ENCODE data around the gene KCNC3. TPM values are rescaled to one million over a fixed set of nuclear protein-coding genes. Genes with fewer than 3 reads are reported as not detected.

Gene KCNC3
- total RNA-seq, 1 experiment from 2014 or later: 17.3 TPM

DNA sequence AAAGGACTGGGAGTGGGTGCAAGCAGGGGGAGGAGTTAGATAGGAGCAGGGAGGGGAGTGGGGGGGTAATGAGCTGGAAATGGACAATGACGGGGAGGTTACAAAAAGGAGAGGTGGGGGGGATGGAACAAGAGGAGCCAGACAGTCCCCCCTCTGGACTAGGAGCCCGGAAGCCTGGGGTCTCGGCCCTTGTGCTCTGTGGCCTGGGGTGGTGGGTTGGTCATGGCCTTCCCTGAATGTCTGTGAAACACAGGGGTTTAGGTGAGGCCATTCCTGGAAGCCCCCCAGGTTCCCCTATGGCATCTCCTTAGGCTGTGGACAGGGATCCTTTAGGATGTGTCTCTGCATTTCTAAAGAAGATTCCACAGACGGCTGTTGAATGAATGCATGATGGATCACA is 12.1 kb downstream of the KCNC3 start:
- Mint-ChIP-seq H3K4me3 (no peak overlapping the region), H3K9me3 (no peaks in the 10 kb centered on the region), H3K27me3 (ENCODE audit: low read depth) (peaks cover 8% of the 10 kb centered on the region), H3K4me1 (peaks cover 21 to 40% of the 10 kb centered on the region in 2 experiments), H3K27ac (no peak overlapping the region), H3K36me3 (ENCODE audit: insufficient read depth in 1 of 3, low read depth in 3 of 3) (peaks cover 14 to 33% (median 21%) of the 10 kb centered on the region in 3 experiments; a peak in 6 of 7 replicates)
- Histone ChIP-seq H3T11ph (ENCODE audit: low read length) (no peak overlapping the region), H4K91ac (ENCODE audit: insufficient read length, low read depth, low read length) (no peak overlapping the region), H3K4ac (ENCODE audit: low read depth, low read length) (no peak overlapping the region), H3K56ac (ENCODE audit: insufficient read length, low read depth, low read length) (no peak overlapping the region), H2BK5ac (ENCODE audit: insufficient read length, low read length) (no peak overlapping the region), H2BK15ac (ENCODE audit: low read depth, low read length) (no peak overlapping the region), H2BK20ac (ENCODE audit: low read depth, low read length, poor library complexity, severe bottlenecking) (no peak overlapping the region), H3K9me3 (ENCODE audit: control insufficient read depth, low read depth, low read length) (no peaks in the 10 kb centered on the region), H2BK12ac (ENCODE audit: insufficient read length, low read depth, low read length) (no peak overlapping the region), H4K20me1 (ENCODE audit: control insufficient read depth, insufficient read depth, insufficient read length) (no peaks in the 10 kb centered on the region), H3K23ac (ENCODE audit: insufficient read length, low read depth, low read length) (no peak overlapping the region), H3K79me1 (ENCODE audit: insufficient read depth, low read depth, low read length, poor library complexity, severe bottlenecking) (no peaks in the 10 kb centered on the region), H3K27ac (ENCODE audit: insufficient read length, low read depth, low read length) (no peak overlapping the region), H3K9ac (ENCODE audit: extremely low read depth, insufficient read length, low read length) (no peak overlapping the region), H3K4me2 (ENCODE audit: insufficient read depth, insufficient read length, low read length) (no peak overlapping the region), H3K14ac (ENCODE audit: insufficient read depth, low read length) (no peak overlapping the region), H2BK120ac (ENCODE audit: low read depth, low read length, poor library complexity, severe bottlenecking) (no peak overlapping the region), H3K18ac (ENCODE audit: insufficient read length, low read depth, low read length) (no peak overlapping the region), H3K27me3 (ENCODE audit: insufficient read depth, low read length) (no peaks in the 10 kb centered on the region), H4K8ac (replicated peaks; ENCODE audit: insufficient read length, low read depth, low read length) (no peak overlapping the region), H2AFZ (ENCODE audit: low read length) (no peak overlapping the region), H3K79me2 (ENCODE audit: insufficient read depth, low read length) (no peaks in the 10 kb centered on the region), H2AK5ac (ENCODE audit: insufficient read length, low read length) (no peak overlapping the region), H3K23me2 (ENCODE audit: insufficient read length, low read depth, low read length, poor library complexity, severe bottlenecking) (peaks cover 23% of the 10 kb centered on the region), H4K5ac (ENCODE audit: insufficient read length, low read depth, low read length) (no peak overlapping the region), H3K4me1 (ENCODE audit: insufficient read depth, low read length) (no peaks in the 10 kb centered on the region)
- TF ChIP-seq, protein P1, sequence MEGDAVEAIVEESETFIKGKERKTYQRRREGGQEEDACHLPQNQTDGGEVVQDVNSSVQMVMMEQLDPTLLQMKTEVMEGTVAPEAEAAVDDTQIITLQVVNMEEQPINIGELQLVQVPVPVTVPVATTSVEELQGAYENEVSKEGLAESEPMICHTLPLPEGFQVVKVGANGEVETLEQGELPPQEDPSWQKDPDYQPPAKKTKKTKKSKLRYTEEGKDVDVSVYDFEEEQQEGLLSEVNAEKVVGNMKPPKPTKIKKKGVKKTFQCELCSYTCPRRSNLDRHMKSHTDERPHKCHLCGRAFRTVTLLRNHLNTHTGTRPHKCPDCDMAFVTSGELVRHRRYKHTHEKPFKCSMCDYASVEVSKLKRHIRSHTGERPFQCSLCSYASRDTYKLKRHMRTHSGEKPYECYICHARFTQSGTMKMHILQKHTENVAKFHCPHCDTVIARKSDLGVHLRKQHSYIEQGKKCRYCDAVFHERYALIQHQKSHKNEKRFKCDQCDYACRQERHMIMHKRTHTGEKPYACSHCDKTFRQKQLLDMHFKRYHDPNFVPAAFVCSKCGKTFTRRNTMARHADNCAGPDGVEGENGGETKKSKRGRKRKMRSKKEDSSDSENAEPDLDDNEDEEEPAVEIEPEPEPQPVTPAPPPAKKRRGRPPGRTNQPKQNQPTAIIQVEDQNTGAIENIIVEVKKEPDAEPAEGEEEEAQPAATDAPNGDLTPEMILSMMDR (conservative IDR thresholded peaks at IDR 0.05): no peak
- DNase-seq: no peak
- WGBS (ENCODE audit: extremely low coverage, insufficient read length, low lambda C conversion rate): no CpG with 5 or more reads among the region's 4 CpGs
